ENCODE data around the gene LMLN. TPM values are rescaled to one million over a fixed set of nuclear protein-coding genes. Genes with fewer than 3 reads are reported as not detected.

LMLN gene
- total and polyA plus RNA-seq, 2 experiments from 2014 or later: 3.1 to 6.2 TPM

DNA sequence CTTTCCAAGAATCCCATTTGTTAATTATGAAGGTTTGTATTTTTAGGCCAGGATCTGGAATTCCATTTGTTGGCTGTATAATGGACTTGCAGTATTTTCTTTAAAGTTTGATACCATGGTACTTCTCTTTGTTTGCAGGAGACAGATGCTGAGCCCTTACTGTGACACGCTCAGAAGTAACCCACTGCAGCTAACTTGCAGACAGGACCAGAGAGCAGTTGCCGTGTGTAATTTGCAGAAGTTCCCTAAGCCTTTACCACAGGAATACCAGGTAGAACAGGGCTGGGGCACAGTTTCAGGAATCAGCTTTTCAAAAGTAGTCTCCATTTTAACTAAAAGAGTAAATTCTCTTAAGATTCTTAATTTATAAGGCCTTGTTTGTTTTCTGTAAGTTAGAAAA lies 59.1 kb downstream of the LMLN start:
- no peaks in the 10 kb centered on the region for H4K20me1 ChIP-seq (ENCODE audit: insufficient read depth)
- H3K4me3 ChIP-seq: no peak overlapping the region
- no peak overlapping the region for H3K4me2 ChIP-seq (ENCODE audit: unreplicated experiment)
- H3F3A ChIP-seq (ENCODE audit: insufficient read depth): no peaks in the 10 kb centered on the region
- H2AFZ ChIP-seq: no peak overlapping the region
- TF ChIP-seq EZH2phosphoT487 (IDR thresholded peaks at IDR 0.05; ENCODE audit: insufficient read depth, low read depth) (no peak), EZH2 (IDR thresholded peaks at IDR 0.05; ENCODE audit: insufficient read depth, poor library complexity, severe bottlenecking) (no peak)
- H3K9ac ChIP-seq: no peak overlapping the region
- no peaks in the 10 kb centered on the region for H3K9me2 ChIP-seq (ENCODE audit: insufficient read depth)
- H3K4me1 ChIP-seq (ENCODE audit: insufficient read depth): no peaks in the 10 kb centered on the region
- in situ Hi-C loops (cut with MboI): no loop called here
- H3K27me3 ChIP-seq (replicated peaks; ENCODE audit: insufficient read depth): no peaks in the 10 kb centered on the region
- WGBS, 2 experiments (ENCODE audit: low coverage in 1 of 2, low lambda C conversion rate in 2 of 2, missing lambda C conversion rate in 2 of 2): 78 to 88% methylated on average over 2 of the region's 2 CpGs
- H3K36me3 ChIP-seq (ENCODE audit: low read depth): no peaks in the 10 kb centered on the region
- H3K9me3 ChIP-seq (ENCODE audit: low read depth): no peaks in the 10 kb centered on the region
- no peak for DNase-seq
- H3K27ac ChIP-seq: no peak overlapping the region
- no peaks in the 10 kb centered on the region for H3K79me2 ChIP-seq (ENCODE audit: insufficient read depth)

DNA sequence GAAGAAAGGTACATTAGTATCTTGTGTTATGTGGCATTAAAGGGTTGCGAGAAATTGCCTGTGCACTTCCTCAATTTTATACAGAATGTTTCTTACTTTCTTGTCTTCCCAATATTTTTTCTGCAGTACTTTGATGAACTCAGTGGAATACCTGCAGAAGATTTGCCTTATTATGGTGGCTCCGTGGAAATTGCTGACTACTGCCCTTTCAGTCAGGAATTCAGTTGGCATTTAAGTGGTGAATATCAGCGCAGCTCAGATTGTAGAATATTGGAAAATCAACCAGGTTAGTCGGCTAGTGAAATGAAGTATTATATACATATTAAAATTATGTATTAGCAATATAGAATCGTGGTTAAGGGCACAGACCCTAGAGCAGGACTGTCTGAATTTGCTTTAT lies 61.3 kb downstream of the LMLN start:
- no peaks in the 10 kb centered on the region for H3K9me2 ChIP-seq (ENCODE audit: insufficient read depth)
- no peak overlapping the region for H3K9ac ChIP-seq
- no peaks in the 10 kb centered on the region for H3K4me1 ChIP-seq (ENCODE audit: insufficient read depth)
- H3K9me3 ChIP-seq (ENCODE audit: low read depth): no peaks in the 10 kb centered on the region
- TF ChIP-seq EZH2 (IDR thresholded peaks at IDR 0.05; ENCODE audit: insufficient read depth, poor library complexity, severe bottlenecking): no peak
- TF ChIP-seq EZH2phosphoT487 (IDR thresholded peaks at IDR 0.05; ENCODE audit: insufficient read depth, low read depth): no peak
- no peak overlapping the region for H3K4me3 ChIP-seq
- H3K4me2 ChIP-seq (ENCODE audit: unreplicated experiment): no peak overlapping the region
- H3K79me2 ChIP-seq (ENCODE audit: insufficient read depth): no peaks in the 10 kb centered on the region
- H2AFZ ChIP-seq: no peak overlapping the region
- H3K36me3 ChIP-seq (ENCODE audit: low read depth): no peaks in the 10 kb centered on the region
- no peak for DNase-seq
- H3F3A ChIP-seq (ENCODE audit: insufficient read depth): no peaks in the 10 kb centered on the region
- no peak overlapping the region for H3K27ac ChIP-seq
- no peaks in the 10 kb centered on the region for H4K20me1 ChIP-seq (ENCODE audit: insufficient read depth)
- no peaks in the 10 kb centered on the region for H3K27me3 ChIP-seq (replicated peaks; ENCODE audit: insufficient read depth)
- in situ Hi-C loops (cut with MboI): no loop called here
- WGBS, 2 experiments (ENCODE audit: low coverage in 1 of 2, low lambda C conversion rate in 2 of 2, missing lambda C conversion rate in 2 of 2): 60 to 66% methylated on average over 5 of the region's 5 CpGs

DNA sequence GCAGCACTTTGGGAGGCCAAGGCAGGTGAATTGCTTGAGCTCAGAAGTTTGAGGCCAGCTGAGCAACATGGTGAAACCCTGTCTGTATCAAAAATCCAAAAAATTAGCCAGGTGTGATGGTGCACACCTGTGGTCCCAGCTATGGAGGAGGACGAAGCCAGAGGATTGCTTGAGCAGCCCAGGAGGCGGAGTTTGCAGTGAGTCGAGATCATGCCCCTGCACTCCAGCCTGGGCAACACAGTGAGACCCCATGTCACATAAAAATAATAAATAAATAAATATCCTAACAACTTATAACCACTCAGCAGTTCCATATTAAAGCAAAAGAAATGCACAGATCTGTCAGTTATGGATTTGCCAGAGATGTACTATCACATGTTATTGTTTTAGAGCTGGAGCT lies 62.6 kb downstream of the LMLN start:
- H3F3A ChIP-seq (ENCODE audit: insufficient read depth): no peaks in the 10 kb centered on the region
- no peaks in the 10 kb centered on the region for H3K36me3 ChIP-seq (ENCODE audit: low read depth)
- no peaks in the 10 kb centered on the region for H3K9me3 ChIP-seq (ENCODE audit: low read depth)
- no peaks in the 10 kb centered on the region for H3K27me3 ChIP-seq (replicated peaks; ENCODE audit: insufficient read depth)
- no peaks in the 10 kb centered on the region for H3K79me2 ChIP-seq (ENCODE audit: insufficient read depth)
- no peak overlapping the region for H3K27ac ChIP-seq
- no peaks in the 10 kb centered on the region for H3K4me1 ChIP-seq (ENCODE audit: insufficient read depth)
- TF ChIP-seq EZH2phosphoT487 (IDR thresholded peaks at IDR 0.05; ENCODE audit: insufficient read depth, low read depth): no peak
- no peak for TF ChIP-seq EZH2 (IDR thresholded peaks at IDR 0.05; ENCODE audit: insufficient read depth, poor library complexity, severe bottlenecking)
- no peak for DNase-seq
- in situ Hi-C loops (cut with MboI): no loop called here
- no peaks in the 10 kb centered on the region for H4K20me1 ChIP-seq (ENCODE audit: insufficient read depth)
- no peak overlapping the region for H3K4me3 ChIP-seq
- no peak overlapping the region for H3K9ac ChIP-seq
- no peak overlapping the region for H3K4me2 ChIP-seq (ENCODE audit: unreplicated experiment)
- H3K9me2 ChIP-seq (ENCODE audit: insufficient read depth): no peaks in the 10 kb centered on the region
- H2AFZ ChIP-seq: no peak overlapping the region
- WGBS, 2 experiments (ENCODE audit: low coverage in 1 of 2, low lambda C conversion rate in 2 of 2, missing lambda C conversion rate in 2 of 2): 60 to 68% methylated on average over 3 of the region's 3 CpGs

DNA sequence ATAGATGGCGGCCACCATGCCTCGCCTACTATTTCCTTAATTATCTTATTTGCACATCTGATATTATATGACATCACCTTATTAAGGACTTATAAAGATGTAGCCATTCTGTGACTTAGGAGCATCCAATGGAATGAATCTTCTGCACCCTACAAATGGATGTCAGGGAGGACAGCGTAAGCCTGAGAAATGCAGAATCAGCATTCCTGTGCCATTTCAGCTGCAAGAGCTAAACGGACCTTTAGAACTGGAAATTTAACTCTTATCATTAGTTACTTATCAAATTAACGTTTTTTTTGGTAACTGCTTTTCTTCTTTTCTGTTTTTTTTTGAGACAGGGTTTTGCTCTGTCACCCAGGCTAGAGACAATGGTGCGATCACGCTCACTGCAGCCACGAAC lies 65.6 kb downstream of the LMLN start:
- Histone ChIP-seq H2AFZ (no peak overlapping the region), H3F3A (ENCODE audit: insufficient read depth) (no peaks in the 10 kb centered on the region), H3K4me3 (no peak overlapping the region), H3K27ac (no peak overlapping the region), H3K9me3 (ENCODE audit: low read depth) (no peaks in the 10 kb centered on the region), H3K9me2 (ENCODE audit: insufficient read depth) (no peaks in the 10 kb centered on the region), H3K4me1 (ENCODE audit: insufficient read depth) (no peaks in the 10 kb centered on the region), H3K4me2 (ENCODE audit: unreplicated experiment) (no peak overlapping the region), H3K9ac (no peak overlapping the region), H4K20me1 (ENCODE audit: insufficient read depth) (no peaks in the 10 kb centered on the region), H3K79me2 (ENCODE audit: insufficient read depth) (no peaks in the 10 kb centered on the region), H3K27me3 (replicated peaks; ENCODE audit: insufficient read depth) (no peaks in the 10 kb centered on the region), H3K36me3 (ENCODE audit: low read depth) (no peaks in the 10 kb centered on the region)
- WGBS, 2 experiments (ENCODE audit: low coverage in 1 of 2, low lambda C conversion rate in 2 of 2, missing lambda C conversion rate in 2 of 2): 87 to 93% methylated on average over 8 of the region's 8 CpGs
- no peak for DNase-seq
- in situ Hi-C loops (cut with MboI): no loop called here
- TF ChIP-seq EZH2 (IDR thresholded peaks at IDR 0.05; ENCODE audit: insufficient read depth, poor library complexity, severe bottlenecking) (no peak), EZH2phosphoT487 (IDR thresholded peaks at IDR 0.05; ENCODE audit: insufficient read depth, low read depth) (no peak)

DNA sequence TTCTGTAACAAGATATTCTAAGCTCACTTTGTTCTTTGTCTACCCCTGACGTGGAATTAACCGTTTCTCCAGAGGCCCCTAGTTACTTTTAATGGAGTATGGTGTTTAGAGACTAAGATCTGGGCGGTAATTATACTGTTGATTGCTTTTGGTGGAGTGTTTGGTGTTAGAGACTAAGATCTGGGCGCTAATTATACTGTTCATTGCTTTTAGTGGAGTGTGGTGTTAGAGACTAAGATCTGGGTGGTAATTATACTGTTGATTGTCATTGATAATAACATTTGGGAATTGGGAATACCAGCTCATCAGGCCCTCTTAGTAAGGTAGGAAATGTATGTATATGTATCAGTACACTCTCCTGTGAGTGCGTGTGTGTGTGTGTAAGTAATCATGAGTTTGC lies 66.6 kb downstream of the LMLN start:
- H3K4me2 ChIP-seq (ENCODE audit: unreplicated experiment): no peak overlapping the region
- no peaks in the 10 kb centered on the region for H3F3A ChIP-seq (ENCODE audit: insufficient read depth)
- WGBS, 2 experiments (ENCODE audit: low coverage in 1 of 2, low lambda C conversion rate in 2 of 2, missing lambda C conversion rate in 2 of 2): 83 to 85% methylated on average over 5 of the region's 5 CpGs
- H4K20me1 ChIP-seq (ENCODE audit: insufficient read depth): no peaks in the 10 kb centered on the region
- no peaks in the 10 kb centered on the region for H3K36me3 ChIP-seq (ENCODE audit: low read depth)
- H3K9me2 ChIP-seq (ENCODE audit: insufficient read depth): no peaks in the 10 kb centered on the region
- H3K27ac ChIP-seq: no peak overlapping the region
- no peaks in the 10 kb centered on the region for H3K79me2 ChIP-seq (ENCODE audit: insufficient read depth)
- no peak overlapping the region for H3K4me3 ChIP-seq
- in situ Hi-C loops (cut with MboI): no loop called here
- DNase-seq: no peak
- TF ChIP-seq EZH2 (IDR thresholded peaks at IDR 0.05; ENCODE audit: insufficient read depth, poor library complexity, severe bottlenecking): no peak
- no peak for TF ChIP-seq EZH2phosphoT487 (IDR thresholded peaks at IDR 0.05; ENCODE audit: insufficient read depth, low read depth)
- no peak overlapping the region for H3K9ac ChIP-seq
- H2AFZ ChIP-seq: no peak overlapping the region
- no peaks in the 10 kb centered on the region for H3K27me3 ChIP-seq (replicated peaks; ENCODE audit: insufficient read depth)
- no peaks in the 10 kb centered on the region for H3K9me3 ChIP-seq (ENCODE audit: low read depth)
- no peaks in the 10 kb centered on the region for H3K4me1 ChIP-seq (ENCODE audit: insufficient read depth)
